DOHH2 (cell line): Measurements from ENCODE around the gene BIN1.

Experiments
- EZH2phosphoT487 ChIP-seq: fragments of 200-600 bp; sonication (generic); IDR thresholded peaks from 2 replicates; pipeline ENCODE4 v1.6.1; 2017; ENCODE audit warnings: borderline replicate concordance, mild to moderate bottlenecking, antibody characterized with exemption, low read length, moderate library complexity, mixed read lengths
- TF ChIP-seq, protein P1 (sequence below): fragments of 200-600 bp; sonication (generic); IDR thresholded peaks from one replicate; pipeline ENCODE4 v1.5.1; 2014; ENCODE audit warnings: antibody characterized with exemption, mild to moderate bottlenecking, low read depth, low read length; ENCODE audit not compliant: poor library complexity, severe bottlenecking

- TF ChIP-seq, protein P1, sequence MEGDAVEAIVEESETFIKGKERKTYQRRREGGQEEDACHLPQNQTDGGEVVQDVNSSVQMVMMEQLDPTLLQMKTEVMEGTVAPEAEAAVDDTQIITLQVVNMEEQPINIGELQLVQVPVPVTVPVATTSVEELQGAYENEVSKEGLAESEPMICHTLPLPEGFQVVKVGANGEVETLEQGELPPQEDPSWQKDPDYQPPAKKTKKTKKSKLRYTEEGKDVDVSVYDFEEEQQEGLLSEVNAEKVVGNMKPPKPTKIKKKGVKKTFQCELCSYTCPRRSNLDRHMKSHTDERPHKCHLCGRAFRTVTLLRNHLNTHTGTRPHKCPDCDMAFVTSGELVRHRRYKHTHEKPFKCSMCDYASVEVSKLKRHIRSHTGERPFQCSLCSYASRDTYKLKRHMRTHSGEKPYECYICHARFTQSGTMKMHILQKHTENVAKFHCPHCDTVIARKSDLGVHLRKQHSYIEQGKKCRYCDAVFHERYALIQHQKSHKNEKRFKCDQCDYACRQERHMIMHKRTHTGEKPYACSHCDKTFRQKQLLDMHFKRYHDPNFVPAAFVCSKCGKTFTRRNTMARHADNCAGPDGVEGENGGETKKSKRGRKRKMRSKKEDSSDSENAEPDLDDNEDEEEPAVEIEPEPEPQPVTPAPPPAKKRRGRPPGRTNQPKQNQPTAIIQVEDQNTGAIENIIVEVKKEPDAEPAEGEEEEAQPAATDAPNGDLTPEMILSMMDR = no peak
- TF ChIP-seq EZH2phosphoT487 = no peak
Measured at GRCh38 chr2:127076924-127077323, 30.0 kb downstream of the BIN1 start.
